HEK293 (cell line): Measurements from ENCODE around the gene ZNF532.

ENCODE experiments used
- PBX3 ChIP-seq: sonication (generic); formaldehyde crosslinking; IDR thresholded peaks from 2 replicates; pipeline ENCODE4 v1.8.1; 2022; ENCODE audit warnings: mild to moderate bottlenecking, moderate library complexity, missing genetic modification reagents
- ZNF777 ChIP-seq: fragments of 450-650 bp; formaldehyde crosslinking; IDR thresholded peaks from 2 replicates; pipeline ENCODE4 v1.5.1; 2017; ENCODE audit warnings: missing biosample characterization, missing genetic modification characterization, borderline replicate concordance

- TF ChIP-seq PBX3 (CRISPR knock-in tag) (no peak), ZNF777 (no peak)
Measured at GRCh38 chr18:58882044-58882443, 17.4 kb downstream of the ZNF532 start.
